SK-N-SH treated with all-trans-retinoic acid at 6 μM for 48 hours (cell line): ENCODE data around the gene SGTA.

Experiments used
- ARNTL ChIP-seq: fragments of 450-650 bp; formaldehyde crosslinking; IDR thresholded peaks from 2 replicates; pipeline ENCODE4 v1.5.0; 2020; ENCODE audit warnings: low read depth, mild to moderate bottlenecking, moderate library complexity, borderline replicate concordance
- CSDC2 ChIP-seq: fragments of 250-450 bp; sonication (Bioruptor Pico); IDR thresholded peaks from 2 replicates; pipeline ENCODE4 v1.5.0; 2020; ENCODE audit warnings: mild to moderate bottlenecking, moderate library complexity
- ESRRG ChIP-seq: fragments of 250-450 bp; sonication (Bioruptor Pico); IDR thresholded peaks from 2 replicates; pipeline ENCODE4 v1.6.1; 2021; ENCODE audit warnings: mild to moderate bottlenecking
- GLIS3 ChIP-seq: fragments of 250-450 bp; sonication (Bioruptor Pico); IDR thresholded peaks from 2 replicates; pipeline ENCODE4 v1.5.0; 2020; ENCODE audit warnings: mild to moderate bottlenecking, moderate library complexity
- ISL1 ChIP-seq: fragments of 250-450 bp; sonication (Bioruptor Pico); IDR thresholded peaks from 2 replicates; pipeline ENCODE4 v2.1.2; 2022; ENCODE audit warnings: mild to moderate bottlenecking, moderate library complexity
- OSR1 ChIP-seq: fragments of 250-450 bp; sonication (Bioruptor Pico); IDR thresholded peaks from 2 replicates; pipeline ENCODE4 v1.8.0; 2022; ENCODE audit warnings: moderate library complexity, mild to moderate bottlenecking, inconsistent platforms
- PPARA ChIP-seq: fragments of 250-450 bp; sonication (Bioruptor Pico); IDR thresholded peaks from 2 replicates; pipeline ENCODE4 v1.5.0; 2020; ENCODE audit warnings: mild to moderate bottlenecking, borderline replicate concordance
- TOX ChIP-seq: fragments of 250-450 bp; sonication (Bioruptor Pico); IDR thresholded peaks from 2 replicates; pipeline ENCODE4 v1.8.0; 2021; ENCODE audit warnings: mild to moderate bottlenecking, moderate library complexity, borderline replicate concordance
- ZNF565 ChIP-seq: fragments of 450-650 bp; formaldehyde crosslinking; conservative IDR thresholded peaks from 2 replicates; pipeline ENCODE4 v1.5.0; 2020; ENCODE audit warnings: low read depth, mild to moderate bottlenecking, moderate library complexity
- TF ChIP-seq, protein P1 (sequence below): fragments of 250-450 bp; sonication (Bioruptor Pico); IDR thresholded peaks from 2 replicates; pipeline ENCODE4 v1.8.0; 2020; ENCODE audit warnings: mild to moderate bottlenecking, moderate library complexity, borderline replicate concordance
- TF ChIP-seq, protein P2 (sequence below): fragments of 250-450 bp; sonication (Bioruptor Pico); IDR thresholded peaks from 2 replicates; pipeline ENCODE4 v1.5.1; 2020; ENCODE audit warnings: low read depth, mild to moderate bottlenecking, moderate library complexity

DNA sequence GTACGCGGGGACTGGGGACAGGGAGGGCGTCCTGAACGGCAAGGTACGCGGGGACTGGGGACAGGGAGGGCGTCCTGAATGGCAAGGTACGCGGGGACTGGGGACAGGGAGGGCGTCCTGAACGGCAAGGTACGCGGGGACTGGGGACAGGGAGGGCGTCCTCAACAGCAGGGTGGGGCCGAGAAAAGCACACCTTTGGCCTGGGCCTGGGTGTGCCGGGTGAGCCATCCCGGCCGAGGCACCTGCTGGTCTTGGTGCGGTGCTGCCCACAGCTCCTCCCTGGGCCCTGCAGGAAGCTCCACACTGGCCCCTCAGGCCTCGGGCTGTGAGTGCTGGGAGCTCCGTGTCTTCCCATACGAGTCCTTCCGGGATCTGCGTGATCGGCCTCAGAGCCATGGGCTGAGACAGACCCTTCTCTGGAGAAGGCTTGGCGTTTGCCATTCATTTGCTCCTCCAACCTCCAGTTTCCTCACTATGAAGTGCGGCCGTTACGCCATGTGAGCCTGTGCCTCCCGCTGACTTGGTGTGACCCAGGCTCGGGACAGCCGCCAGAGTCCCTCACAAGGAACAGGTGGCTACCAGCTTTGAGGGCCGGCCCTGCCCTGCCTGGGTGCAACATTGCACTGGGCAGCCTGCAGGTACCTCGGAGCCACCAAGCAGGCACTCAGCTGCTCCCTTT is 28.8 kb upstream of the SGTA start:
- TF ChIP-seq PPARA (CRISPR knock-in tag) (no peak), GLIS3 (CRISPR knock-in tag) (no peak), CSDC2 (no peak), ZNF565 (CRISPR knock-in tag) (no peak), TOX (CRISPR knock-in tag) (no peak), ARNTL (CRISPR knock-in tag) (no peak), ISL1 (no peak), ESRRG (CRISPR knock-in tag) (no peak), OSR1 (no peak)
- TF ChIP-seq, protein P1, sequence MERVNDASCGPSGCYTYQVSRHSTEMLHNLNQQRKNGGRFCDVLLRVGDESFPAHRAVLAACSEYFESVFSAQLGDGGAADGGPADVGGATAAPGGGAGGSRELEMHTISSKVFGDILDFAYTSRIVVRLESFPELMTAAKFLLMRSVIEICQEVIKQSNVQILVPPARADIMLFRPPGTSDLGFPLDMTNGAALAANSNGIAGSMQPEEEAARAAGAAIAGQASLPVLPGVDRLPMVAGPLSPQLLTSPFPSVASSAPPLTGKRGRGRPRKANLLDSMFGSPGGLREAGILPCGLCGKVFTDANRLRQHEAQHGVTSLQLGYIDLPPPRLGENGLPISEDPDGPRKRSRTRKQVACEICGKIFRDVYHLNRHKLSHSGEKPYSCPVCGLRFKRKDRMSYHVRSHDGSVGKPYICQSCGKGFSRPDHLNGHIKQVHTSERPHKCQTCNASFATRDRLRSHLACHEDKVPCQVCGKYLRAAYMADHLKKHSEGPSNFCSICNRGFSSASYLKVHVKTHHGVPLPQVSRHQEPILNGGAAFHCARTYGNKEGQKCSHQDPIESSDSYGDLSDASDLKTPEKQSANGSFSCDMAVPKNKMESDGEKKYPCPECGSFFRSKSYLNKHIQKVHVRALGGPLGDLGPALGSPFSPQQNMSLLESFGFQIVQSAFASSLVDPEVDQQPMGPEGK (CRISPR knock-in tag), result no peak
- TF ChIP-seq, protein P2, sequence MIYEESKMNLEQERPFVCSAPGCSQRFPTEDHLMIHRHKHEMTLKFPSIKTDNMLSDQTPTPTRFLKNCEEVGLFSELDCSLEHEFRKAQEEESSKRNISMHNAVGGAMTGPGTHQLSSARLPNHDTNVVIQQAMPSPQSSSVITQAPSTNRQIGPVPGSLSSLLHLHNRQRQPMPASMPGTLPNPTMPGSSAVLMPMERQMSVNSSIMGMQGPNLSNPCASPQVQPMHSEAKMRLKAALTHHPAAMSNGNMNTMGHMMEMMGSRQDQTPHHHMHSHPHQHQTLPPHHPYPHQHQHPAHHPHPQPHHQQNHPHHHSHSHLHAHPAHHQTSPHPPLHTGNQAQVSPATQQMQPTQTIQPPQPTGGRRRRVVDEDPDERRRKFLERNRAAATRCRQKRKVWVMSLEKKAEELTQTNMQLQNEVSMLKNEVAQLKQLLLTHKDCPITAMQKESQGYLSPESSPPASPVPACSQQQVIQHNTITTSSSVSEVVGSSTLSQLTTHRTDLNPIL (CRISPR knock-in tag), result no peak
